ENCODE measurements around the gene TK2.
"Not testable (repeated sequence)": the region's sequence is repeated elsewhere in the genome, so short reads cannot be mapped to it uniquely, and the experiment has no call there.

The TK2 gene

DNA sequence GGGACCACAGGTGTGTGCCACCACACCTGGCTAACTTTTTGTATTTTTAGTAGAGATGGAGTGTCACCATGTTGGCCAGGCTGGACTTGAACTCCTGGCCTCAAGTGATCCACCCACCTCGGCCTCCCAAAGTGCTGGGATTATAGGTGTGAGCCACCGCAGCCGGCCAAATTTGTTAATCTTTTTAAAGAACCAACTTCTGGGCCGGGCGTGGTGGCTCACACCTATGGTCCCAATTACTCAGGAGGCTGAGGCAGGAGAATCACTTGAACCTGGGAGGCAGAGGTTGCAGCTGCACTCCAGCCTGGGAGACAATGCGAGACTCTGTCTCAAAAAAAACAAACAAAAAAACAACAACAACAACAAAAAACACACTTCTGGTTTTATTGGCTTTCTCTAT, 84.0 kb downstream of the TK2 start:
- DNase-seq = not testable (repeated sequence)

DNA sequence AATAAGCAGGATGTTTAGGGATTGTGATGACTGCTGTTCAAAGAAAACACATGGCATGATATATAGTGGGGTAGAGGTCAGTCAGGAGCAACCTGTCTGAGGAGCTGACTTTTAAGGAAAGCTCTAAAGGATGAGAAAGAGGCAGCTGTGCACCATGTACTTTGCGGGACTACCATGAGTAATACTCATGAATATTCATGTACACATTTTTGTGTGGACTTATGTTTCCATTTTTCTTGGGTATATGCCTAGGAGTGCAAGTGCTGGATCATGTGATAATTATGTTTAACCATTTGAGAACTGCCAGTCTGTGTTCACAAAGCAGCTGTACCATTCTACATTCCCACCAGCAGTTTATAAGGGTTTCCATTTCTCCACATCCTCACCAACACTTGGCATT, 87.0 kb downstream of the TK2 start:
- no peak for DNase-seq

DNA sequence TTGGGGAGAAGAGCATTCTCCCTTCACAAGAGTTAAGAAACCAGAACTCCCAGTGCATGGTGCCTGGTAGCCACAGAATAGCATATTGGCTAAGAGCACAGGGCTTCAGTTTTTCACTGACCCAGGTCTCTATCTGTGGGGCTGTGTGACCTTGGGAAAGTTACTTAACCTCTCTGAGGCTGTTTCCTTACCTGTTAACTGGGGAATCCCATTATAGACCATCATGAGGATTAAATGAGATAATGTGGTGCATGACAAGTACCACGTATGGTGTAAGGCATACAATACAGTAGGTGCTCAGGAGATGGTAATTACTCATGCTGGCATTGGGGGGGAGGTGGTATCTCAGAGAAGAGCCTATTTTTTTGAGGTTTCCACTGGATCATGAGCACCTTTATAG, 89.2 kb downstream of the TK2 start:
- no peak for DNase-seq

DNA sequence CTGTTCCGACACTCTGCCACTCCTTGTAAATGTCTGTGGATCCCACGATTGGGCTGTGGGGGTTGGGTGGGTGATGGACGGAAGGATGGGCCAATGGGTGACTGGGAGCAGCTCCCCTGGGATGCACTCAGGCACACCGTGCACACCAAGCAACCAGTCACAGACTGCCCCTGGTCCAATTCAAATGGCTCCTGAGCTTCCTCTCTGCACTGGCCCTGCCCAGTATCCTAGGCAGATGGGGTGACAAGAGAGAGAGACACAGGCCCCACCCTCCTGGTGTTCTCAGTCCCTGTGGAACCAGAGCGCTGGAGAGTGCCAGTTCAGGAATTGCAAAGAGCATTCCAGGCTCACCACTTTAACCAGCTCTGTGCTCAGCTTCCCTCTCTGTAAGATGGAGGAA, 90.0 kb downstream of the TK2 start:
- no peak for DNase-seq

DNA sequence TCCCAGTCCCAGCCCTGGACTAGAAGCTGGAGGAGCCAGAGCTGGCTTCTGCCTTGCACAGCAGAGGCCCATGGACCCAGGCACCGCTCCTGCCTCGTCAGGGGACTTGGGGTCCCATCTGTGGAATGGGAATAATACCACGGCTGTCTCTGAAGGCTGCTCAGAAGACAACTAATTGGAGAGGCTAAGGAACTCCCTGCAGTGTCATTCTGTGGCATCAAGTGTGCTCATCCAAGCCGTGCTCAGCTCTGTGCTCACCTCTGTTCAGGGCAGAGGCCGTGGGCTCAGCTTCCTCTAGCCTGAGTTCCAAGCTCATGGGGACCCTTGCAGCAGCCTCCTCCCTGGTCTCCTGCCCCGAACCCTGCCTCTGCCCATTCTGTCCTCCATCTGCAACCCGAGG, 91.1 kb downstream of the TK2 start:
- DNase-seq = no peak

DNA sequence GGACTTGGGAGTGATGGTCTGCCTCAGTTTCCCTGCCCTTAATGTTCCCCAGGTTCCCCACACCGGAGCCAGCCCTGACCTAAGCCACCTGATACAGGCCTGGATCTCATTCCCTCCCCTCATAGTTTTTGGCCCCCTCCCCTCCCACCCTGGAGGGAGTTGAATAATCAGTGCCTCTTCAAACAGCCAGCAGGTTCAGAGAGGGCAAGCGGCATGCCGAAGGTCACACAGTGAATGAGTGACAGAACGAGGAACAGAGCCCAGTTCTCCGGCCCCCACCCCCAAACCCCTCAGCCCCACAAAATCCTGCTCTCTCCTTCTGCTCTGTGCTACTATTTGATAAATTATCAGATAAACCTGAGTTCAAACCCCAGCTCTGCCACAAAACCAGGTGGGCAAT, 91.6 kb downstream of the TK2 start:
- no peak for DNase-seq
